ENCODE results near the gene SLC22A16.
"Not testable (repeated sequence)": the region's sequence is repeated elsewhere in the genome, so short reads cannot be mapped to it uniquely, and the experiment has no call there.

The SLC22A16 gene

GRCh38 chr6:110457567-110458175, 18.7 kb downstream of the SLC22A16 start:
- POLR2A ChIA-PET (ENCODE audit: low non-redundant PET); DNase-seq (ENCODE audit: low spot score); H3K27ac ChIP-seq: not testable (repeated sequence)
- peak; percentile 24 for TF ChIP-seq CTCF (conservative IDR thresholded peaks at IDR 0.05; ENCODE audit: low read depth)
- CTCF ChIA-PET: interaction anchor here (0.6 kb wide), 1 partner anchor 69 kb away, joined by 6 read pairs; no protein-coding TSS in a partner anchor

- no peak for TF ChIP-seq CTCF (conservative IDR thresholded peaks at IDR 0.05; ENCODE audit: low read depth)
- no peak overlapping the region for H3K27ac ChIP-seq
- ChIA-PET CTCF (interaction anchor here (0.6 to 0.7 kb wide), 2 partner anchors 70 to 261 kb away, joined by 3 to 6 read pairs; no protein-coding TSS in a partner anchor), POLR2A (ENCODE audit: low non-redundant PET) (no interaction called here)
- DNase-seq (ENCODE audit: low spot score): no peak
These were observed 19.7 kb downstream of the SLC22A16 start for GRCh38 chr6:110456694-110457093.

- H3K27ac ChIP-seq: no peak overlapping the region
- ChIA-PET POLR2A (ENCODE audit: low non-redundant PET) (no interaction called here), CTCF (no interaction called here)
- TF ChIP-seq CTCF (conservative IDR thresholded peaks at IDR 0.05; ENCODE audit: low read depth): no peak
- no peak for DNase-seq (ENCODE audit: low spot score)
These were observed 26.9 kb downstream of the SLC22A16 start for GRCh38 chr6:110449541-110449895.

- no peak overlapping the region for H3K27ac ChIP-seq
- DNase-seq (ENCODE audit: low spot score): no peak
- TF ChIP-seq CTCF (conservative IDR thresholded peaks at IDR 0.05; ENCODE audit: low read depth): no peak
- ChIA-PET CTCF (no interaction called here), POLR2A (ENCODE audit: low non-redundant PET) (no interaction called here)
These were observed 27.4 kb downstream of the SLC22A16 start for GRCh38 chr6:110448846-110449540.

GRCh38 chr6:110447761-110448160, 28.7 kb downstream of the SLC22A16 start:
- H3K27ac ChIP-seq: no peak overlapping the region
- DNase-seq (ENCODE audit: low spot score): no peak
- POLR2A ChIA-PET (ENCODE audit: low non-redundant PET): no interaction called here
- CTCF ChIA-PET: interaction anchor here (0.6 kb wide), 1 partner anchor 229 kb away, joined by 6 read pairs; no protein-coding TSS in a partner anchor
- TF ChIP-seq CTCF (conservative IDR thresholded peaks at IDR 0.05; ENCODE audit: low read depth): no peak

- ChIA-PET POLR2A (ENCODE audit: low non-redundant PET) (no interaction called here), CTCF (no interaction called here)
- H3K27ac ChIP-seq: no peak overlapping the region
- TF ChIP-seq CTCF (conservative IDR thresholded peaks at IDR 0.05; ENCODE audit: low read depth): no peak
- peak; percentile 64 for DNase-seq (ENCODE audit: low spot score)
These were observed 30.0 kb downstream of the SLC22A16 start for GRCh38 chr6:110446405-110446804.

All from RWPE1 (cell line).